H1 (cell line): ENCODE data around the gene MRPL55.

ENCODE experiments used
- CREB1 ChIP-seq: IDR thresholded peaks from 2 replicates; pipeline ENCODE4 v1.6.1; 2012; ENCODE audit warnings: inconsistent platforms
- CTCF ChIP-seq, 3 experiments: IDR thresholded peaks; 1 replicate in 2 of 3; 2 replicates in 1 of 3; pipeline versions ENCODE4 v1.5.1 to v1.6.1; 2011; ENCODE audit warnings: low read length in 3 of 3, mild to moderate bottlenecking in 3 of 3, inconsistent platforms in 2 of 3, low read depth in 1 of 3, moderate library complexity in 1 of 3; ENCODE audit not compliant: insufficient read depth in 1 of 3; ENCODE audit errors: control extremely low read depth in 1 of 3
- GABPA ChIP-seq: IDR thresholded peaks from 2 replicates; pipeline ENCODE4 v1.6.1; 2011; ENCODE audit warnings: mild to moderate bottlenecking, low read length, moderate library complexity, borderline replicate concordance; ENCODE audit not compliant: insufficient read depth
- KDM4A ChIP-seq: IDR thresholded peaks from one replicate; pipeline ENCODE4 v1.7.1; 2012; ENCODE audit warnings: low read depth, mild to moderate bottlenecking, moderate library complexity, low read length, inconsistent platforms; ENCODE audit not compliant: severe bottlenecking
- KDM5A ChIP-seq: fragments of 200-600 bp; IDR thresholded peaks from 2 replicates; pipeline ENCODE4 v1.7.1; 2012; ENCODE audit warnings: mild to moderate bottlenecking, low read length, inconsistent platforms, mixed read lengths
- MAX ChIP-seq: IDR thresholded peaks from 2 replicates; pipeline ENCODE4 v1.6.1; 2012; ENCODE audit warnings: inconsistent platforms
- POLR2AphosphoS5 ChIP-seq: IDR thresholded peaks from 2 replicates; pipeline ENCODE4 v1.6.1; 2011; ENCODE audit warnings: low read depth, low read length
- RAD21 ChIP-seq, 2 experiments: IDR thresholded peaks in 1 of 2; conservative IDR thresholded peaks in 1 of 2; 2 replicates each; pipeline ENCODE4 v1.6.1; 2011; ENCODE audit warnings: low read depth in 2 of 2, low read length in 2 of 2, improper control_type of control experiment in 1 of 2, inconsistent platforms in 1 of 2, mild to moderate bottlenecking in 1 of 2, moderate library complexity in 1 of 2
- RFX5 ChIP-seq: IDR thresholded peaks from 2 replicates; pipeline ENCODE4 v1.6.1; 2011; ENCODE audit warnings: low read depth, low read length, improper control_type of control experiment, borderline replicate concordance
- SRF ChIP-seq: IDR thresholded peaks from 2 replicates; pipeline ENCODE4 v1.6.1; 2011; ENCODE audit warnings: mild to moderate bottlenecking, low read depth, low read length, moderate library complexity
- TCF12 ChIP-seq: IDR thresholded peaks from 2 replicates; pipeline ENCODE4 v1.6.1; 2011; ENCODE audit warnings: low read depth, mild to moderate bottlenecking, low read length
- ZNF274 ChIP-seq: IDR thresholded peaks from 2 replicates; pipeline ENCODE4 v1.7.0; 2012; ENCODE audit warnings: low read length, borderline replicate concordance; ENCODE audit errors: extremely low read depth

- TF ChIP-seq ZNF274 (no peak), KDM4A (no peak), RAD21 (IDR thresholded peaks at IDR 0.05 in 1 of 2, conservative IDR thresholded peaks at IDR 0.05 in 1 of 2; ENCODE audit: low read depth in 2 of 2, low read length in 2 of 2) (no peak), MAX (no peak), GABPA (no peak), SRF (no peak), POLR2AphosphoS5 (no peak), RFX5 (no peak), CREB1 (no peak), CTCF (IDR thresholded peaks at IDR 0.05; ENCODE audit: control extremely low read depth in 1 of 3, insufficient read depth in 1 of 3, low read depth in 1 of 3, low read length in 3 of 3) (no peak), TCF12 (no peak), KDM5A (no peak)
Observed at GRCh38 chr1:228058172-228058948, 50.7 kb downstream of the MRPL55 start.
